H1 (cell line): Measurements from ENCODE around the gene TMEM51. TPM values are rescaled to one million over a fixed set of nuclear protein-coding genes. Genes with fewer than 3 reads are reported as not detected.

Source experiments
- CTCF ChIA-PET: fragments of 300-600 bp; sonication (Branson Sonifier 250); formaldehyde crosslinking; loops from one replicate; lab custom pipeline; 2021; ENCODE audit not compliant: partially characterized antibody; lab: Charles Lee
- POLR2A ChIA-PET: fragments of 300-600 bp; sonication (Branson Sonifier 250); formaldehyde crosslinking; loops from one replicate; lab custom pipeline; 2021; ENCODE audit warnings: inconsistent platforms; ENCODE audit not compliant: partially characterized antibody; lab: Charles Lee
- DNase-seq, 2 experiments: peaks; one replicate each; pipeline versions ENCODE4 v3.0.0 to v3.0.0-alpha.2; 2010 to 2022; ENCODE audit warnings: low spot score in 2 of 2, low read depth in 1 of 2, mixed read lengths in 1 of 2
- FAIRE-seq: peaks from 2 replicates; lab custom pipeline; 2011; peaks lifted over from hg19 to GRCh38; lab: Jason Lieb, UNC
- H2AFZ ChIP-seq: 2 replicates; pipeline ENCODE4 v1.8.1; 2012; ENCODE audit warnings: low read length, inconsistent platforms
- H2AK5ac ChIP-seq: 2 replicates; pipeline ENCODE4 v1.6.1; 2013; ENCODE audit warnings: low read depth, low read length
- H2BK120ac ChIP-seq: replicated peaks from 2 replicates; pipeline ENCODE3; 2013; ENCODE audit warnings: low read depth, low read length, inconsistent platforms
- H2BK12ac ChIP-seq: 2 replicates; pipeline ENCODE4 v1.6.1; 2013; ENCODE audit warnings: low read depth, low read length
- H2BK15ac ChIP-seq: 2 replicates; pipeline ENCODE4 v1.6.1; 2013; ENCODE audit warnings: low read length
- H2BK20ac ChIP-seq: 2 replicates; pipeline ENCODE4 v1.6.1; 2013; ENCODE audit warnings: low read length
- H2BK5ac ChIP-seq: 2 replicates; pipeline ENCODE4 v1.6.1; 2013; ENCODE audit warnings: low read depth, low read length
- H3K14ac ChIP-seq: 2 replicates; pipeline ENCODE4 v1.6.1; 2013; ENCODE audit warnings: inconsistent platforms; ENCODE audit not compliant: insufficient read length
- H3K18ac ChIP-seq: 2 replicates; pipeline ENCODE4 v1.6.1; 2013; ENCODE audit warnings: low read length; ENCODE audit errors: extremely low read depth
- H3K23ac ChIP-seq: 2 replicates; pipeline ENCODE4 v1.6.1; 2013; ENCODE audit warnings: inconsistent platforms; ENCODE audit not compliant: insufficient read length
- H3K23me2 ChIP-seq: 2 replicates; pipeline ENCODE4 v1.6.1; 2013; ENCODE audit warnings: low read depth, low read length
- H3K27ac ChIP-seq: 2 replicates; pipeline ENCODE4 v1.6.1; 2011; ENCODE audit warnings: low read depth, low read length, inconsistent platforms
- H3K27me3 ChIP-seq, 4 experiments: replicated peaks in 1 of 4; 1 replicate in 1 of 4; 2 replicates in 3 of 4; pipeline versions ENCODE4 v1.6.1 to v1.8.1; 2011 to 2013; ENCODE audit warnings: low read length in 3 of 4, mild to moderate bottlenecking in 3 of 4, inconsistent platforms in 2 of 4, mixed read lengths in 2 of 4, moderate library complexity in 1 of 4; ENCODE audit not compliant: control insufficient read depth in 3 of 4, insufficient read depth in 3 of 4; ENCODE audit errors: extremely low read depth in 1 of 4
- H3K36me3 ChIP-seq, 4 experiments: 2 replicates each; pipeline versions ENCODE4 v1.6.1 to v1.8.1; 2011 to 2013; ENCODE audit warnings: mild to moderate bottlenecking in 4 of 4, low read length in 3 of 4, moderate library complexity in 2 of 4, control low read depth in 1 of 4, inconsistent platforms in 1 of 4; ENCODE audit not compliant: insufficient read depth in 4 of 4, control insufficient read depth in 2 of 4
- H3K4ac ChIP-seq: replicated peaks from 2 replicates; pipeline ENCODE3; 2013; ENCODE audit warnings: low read length, low read depth, mixed read lengths, inconsistent platforms; ENCODE audit not compliant: insufficient read length
- H3K4me1 ChIP-seq, 4 experiments: replicated peaks in 1 of 4; 1 replicate in 1 of 4; 2 replicates in 3 of 4; pipeline versions ENCODE4 v1.6.1 to v1.8.1; 2011 to 2013; ENCODE audit warnings: low read length in 3 of 4, inconsistent platforms in 2 of 4, mixed read lengths in 1 of 4; ENCODE audit not compliant: insufficient read depth in 4 of 4, control insufficient read depth in 3 of 4
- H3K4me2 ChIP-seq, 2 experiments: 2 replicates each; pipeline versions ENCODE4 v1.6.1 to v1.8.1; 2011 to 2013; ENCODE audit warnings: low read depth in 2 of 2, low read length in 2 of 2, control low read depth in 1 of 2, inconsistent platforms in 1 of 2, mild to moderate bottlenecking in 1 of 2; ENCODE audit not compliant: insufficient read depth in 1 of 2
- H3K4me3 ChIP-seq, 4 experiments: fragments of 200-600, 300-600 bp in 1 of 4; sonication (generic), shearing (Covaris generic), sonication (Bioruptor Twin) in 1 of 4; 2 replicates each; pipeline versions ENCODE4 v1.5.1 to v1.8.1; 2011 to 2016; ENCODE audit warnings: low read length in 4 of 4, low read depth in 3 of 4, control low read depth in 2 of 4, inconsistent platforms in 2 of 4, mild to moderate bottlenecking in 2 of 4, mixed read lengths in 1 of 4, moderate library complexity in 1 of 4; ENCODE audit not compliant: insufficient read depth in 2 of 4; ENCODE audit errors: extremely low read depth in 1 of 4
- H3K56ac ChIP-seq: replicated peaks from 2 replicates; pipeline ENCODE3; 2013; ENCODE audit warnings: low read depth, mild to moderate bottlenecking, mixed read lengths, low read length, inconsistent platforms; ENCODE audit not compliant: insufficient read length
- H3K79me1 ChIP-seq: 2 replicates; pipeline ENCODE4 v1.6.1; 2013; ENCODE audit warnings: low read depth, low read length, control low read depth
- H3K79me2 ChIP-seq, 2 experiments: 2 replicates each; pipeline versions ENCODE4 v1.6.1 to v1.8.1; 2012 to 2013; ENCODE audit warnings: low read length in 2 of 2, mild to moderate bottlenecking in 2 of 2, inconsistent platforms in 1 of 2; ENCODE audit not compliant: insufficient read depth in 2 of 2, control insufficient read depth in 1 of 2
- H3K9ac ChIP-seq, 4 experiments: replicated peaks in 1 of 4; 1 replicate in 1 of 4; 2 replicates in 3 of 4; pipeline versions ENCODE4 v1.6.1 to v1.8.1; 2011 to 2013; ENCODE audit warnings: low read depth in 3 of 4, low read length in 3 of 4, control low read depth in 2 of 4, mild to moderate bottlenecking in 2 of 4, moderate library complexity in 2 of 4, inconsistent platforms in 1 of 4; ENCODE audit errors: extremely low read depth in 1 of 4
- H3K9me3 ChIP-seq, 2 experiments: 2 replicates each; pipeline versions ENCODE4 v1.6.1 to v1.8.1; 2012 to 2013; ENCODE audit warnings: mild to moderate bottlenecking in 2 of 2, moderate library complexity in 2 of 2, control low read depth in 1 of 2, inconsistent platforms in 1 of 2, low read depth in 1 of 2, low read length in 1 of 2, mixed read lengths in 1 of 2; ENCODE audit not compliant: insufficient read depth in 2 of 2
- H4K20me1 ChIP-seq, 2 experiments: replicated peaks in 1 of 2; 2 replicates each; pipeline versions ENCODE3 to v1.8.1; 2011 to 2013; ENCODE audit warnings: inconsistent platforms in 2 of 2, low read length in 2 of 2, mild to moderate bottlenecking in 1 of 2; ENCODE audit not compliant: insufficient read depth in 2 of 2, control insufficient read depth in 1 of 2
- H4K5ac ChIP-seq: 2 replicates; pipeline ENCODE4 v1.6.1; 2013; ENCODE audit warnings: low read length, low read depth, mixed read lengths, inconsistent platforms; ENCODE audit not compliant: insufficient read length
- H4K8ac ChIP-seq: 2 replicates; pipeline ENCODE4 v1.8.0; 2013; ENCODE audit warnings: mild to moderate bottlenecking, moderate library complexity, low read length, inconsistent platforms; ENCODE audit not compliant: insufficient read depth; ENCODE audit errors: extremely low read depth
- H4K91ac ChIP-seq: replicated peaks from 2 replicates; pipeline ENCODE3; 2013; ENCODE audit warnings: low read length, mixed read lengths, inconsistent platforms; ENCODE audit not compliant: insufficient read length
- BACH1 ChIP-seq: IDR thresholded peaks from 2 replicates; pipeline ENCODE4 v1.6.1; 2012; ENCODE audit warnings: low read length, improper control_type of control experiment
- CEBPB ChIP-seq: IDR thresholded peaks from 2 replicates; pipeline ENCODE4 v1.6.1; 2012; ENCODE audit warnings: low read depth, low read length
- GABPA ChIP-seq: IDR thresholded peaks from 2 replicates; pipeline ENCODE4 v1.6.1; 2011; ENCODE audit warnings: mild to moderate bottlenecking, low read length, moderate library complexity, borderline replicate concordance; ENCODE audit not compliant: insufficient read depth
- HDAC2 ChIP-seq, 2 experiments: fragments of 300-600 bp in 1 of 2; sonication (generic) in 1 of 2; IDR thresholded peaks; 2 replicates each; pipeline ENCODE4 v1.6.1; 2011 to 2012; ENCODE audit warnings: low read depth in 2 of 2, low read length in 2 of 2, mild to moderate bottlenecking in 2 of 2, moderate library complexity in 2 of 2, borderline replicate concordance in 1 of 2, inconsistent platforms in 1 of 2
- KDM1A ChIP-seq: fragments of 200-600, 300-600 bp; sonication (generic); IDR thresholded peaks from 2 replicates; pipeline ENCODE4 v1.7.1; 2016; ENCODE audit warnings: mild to moderate bottlenecking, low read length, borderline replicate concordance
- MAFK ChIP-seq: IDR thresholded peaks from 2 replicates; pipeline ENCODE4 v1.6.1; 2012; ENCODE audit warnings: low read depth, mild to moderate bottlenecking, improper control_type of control experiment, low read length
- RFX5 ChIP-seq: IDR thresholded peaks from 2 replicates; pipeline ENCODE4 v1.6.1; 2011; ENCODE audit warnings: low read depth, low read length, improper control_type of control experiment, borderline replicate concordance
- RXRA ChIP-seq: IDR thresholded peaks from 2 replicates; pipeline ENCODE4 v1.6.1; 2011; ENCODE audit warnings: low read depth, mild to moderate bottlenecking, low read length, moderate library complexity; ENCODE audit not compliant: insufficient read depth
- SAP30 ChIP-seq: fragments of 300-600 bp; sonication (generic); IDR thresholded peaks from 2 replicates; pipeline ENCODE4 v1.7.1; 2012; ENCODE audit warnings: low read length, moderate library complexity, mild to moderate bottlenecking, inconsistent platforms; ENCODE audit not compliant: insufficient read depth, insufficient replicate concordance
- SP1 ChIP-seq: IDR thresholded peaks from 2 replicates; pipeline ENCODE4 v1.6.1; 2011; ENCODE audit warnings: low read depth, low read length
- TEAD4 ChIP-seq: IDR thresholded peaks from 2 replicates; pipeline ENCODE4 v1.6.1; 2012; ENCODE audit warnings: low read depth, low read length, inconsistent platforms, mixed read lengths
- YY1 ChIP-seq: IDR thresholded peaks from 2 replicates; pipeline ENCODE4 v1.6.1; 2011; ENCODE audit warnings: low read depth, mild to moderate bottlenecking, low read length
- WGBS, 2 experiments: shearing (Covaris generic) in 1 of 2; methylation state at CpG; one replicate each; pipeline versions ENCODE4 v1.1.6 to v1.1.7; 2013 to 2015; ENCODE audit warnings: low lambda C conversion rate in 2 of 2, mixed read lengths in 2 of 2, inconsistent platforms in 1 of 2, low coverage in 1 of 2, missing lambda C conversion rate in 1 of 2; ENCODE audit not compliant: insufficient replicate concordance in 2 of 2, insufficient coverage in 1 of 2, insufficient read length in 1 of 2; ENCODE audit errors: extremely low coverage in 1 of 2, missing lambda C conversion rate in 1 of 2; 5-methylcytosine and 5-hydroxymethylcytosine counted together
- polyA plus RNA-seq, 7 experiments: library from polyadenylated mRNA; depleted of rRNA in 3 of 7; stranded (reverse) in 5 of 7; unstranded in 2 of 7; fragments of >200 nt in 5 of 7; fragments of 200-250 nt in 2 of 7; gene quantifications; 1 replicate in 5 of 7; 2 replicates in 1 of 7; 4 replicates in 1 of 7; pipeline versions ENCODE4 v1.2.1 to v1.2.3, GENCODE V29; 2011 to 2013; ENCODE audit warnings: missing spikeins in 2 of 7, mixed read lengths in 2 of 7
- total RNA-seq: library from RNA; stranded (reverse); fragmentation: NEBNext Ultra II Directional; extraction: Animal tissue kit (Norgen Biotek cat#: 25700); gene quantifications from 2 replicates; pipeline ENCODE4 v1.2.1, GENCODE V29; 2021
- TF ChIP-seq, protein P1 (sequence below): IDR thresholded peaks from 2 replicates; pipeline ENCODE4 v1.6.1; 2012; ENCODE audit warnings: inconsistent platforms

TMEM51 gene
- total and polyA plus RNA-seq, 2 of the 8 experiments (the other 6 are each of a cell fraction or from before 2014, with no cell fraction given): 9.9 to 10.7 TPM

DNA sequence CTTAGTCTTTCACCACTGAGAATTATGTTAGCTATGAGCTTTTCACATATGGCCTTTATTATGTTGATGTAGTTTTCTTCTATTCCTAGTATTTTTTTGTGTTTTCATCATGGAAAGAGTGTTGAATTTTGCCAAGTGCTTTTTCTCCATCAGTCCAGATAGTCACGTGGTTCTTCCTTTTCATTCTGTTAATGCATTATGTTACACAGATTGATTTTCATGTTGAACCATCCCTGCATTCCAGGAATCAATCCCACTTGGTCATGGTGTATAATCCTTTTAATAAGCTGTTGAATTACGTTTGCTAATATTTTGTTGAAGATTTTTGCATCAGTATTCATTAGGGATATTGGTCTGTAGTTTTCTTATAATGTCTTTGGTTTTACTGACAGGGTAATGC lies 111.2 kb downstream of the TMEM51 start:
- ChIA-PET CTCF (interaction anchor here (0.8 to 1.2 kb wide), 3 partner anchors 29 to 136 kb away, joined by 3 read pairs; no protein-coding TSS in a partner anchor), POLR2A (interaction anchor here (0.9 kb wide), 1 partner anchor 10 kb away, joined by 3 read pairs; no protein-coding TSS in a partner anchor)
- no peak overlapping the region for H2BK120ac ChIP-seq

More for the DNA sequence above, 111.2 kb downstream of the TMEM51 start:
- Histone ChIP-seq H4K8ac (no peak overlapping the region), H3K4ac (no peak overlapping the region), H3K79me1 (no peaks in the 10 kb centered on the region), H2BK15ac (no peak overlapping the region), H3K27ac (no peak overlapping the region), H4K20me1 (no peaks in the 10 kb centered on the region), H3K14ac (no peak overlapping the region), H3K56ac (no peak overlapping the region), H3K4me3 (no peak overlapping the region), H2BK20ac (no peak overlapping the region), H3K18ac (no peak overlapping the region), H4K91ac (no peak overlapping the region), H2AK5ac (no peak overlapping the region), H3K23me2 (no peaks in the 10 kb centered on the region), H3K9me3 (no peaks in the 10 kb centered on the region), H3K9ac (no peak overlapping the region), H4K5ac (no peak overlapping the region), H2BK5ac (no peak overlapping the region), H2AFZ (no peak overlapping the region), H3K36me3 (no peaks in the 10 kb centered on the region), H3K4me1 (peaks cover 0 to 4% (median under 1%) of the 10 kb centered on the region in 4 experiments; a peak in 3 of 7 replicates), H3K27me3 (no peaks in the 10 kb centered on the region), H2BK12ac (no peak overlapping the region), H3K4me2 (no peak overlapping the region), H3K79me2 (no peaks in the 10 kb centered on the region), H3K23ac (no peak overlapping the region)
- no peak for TF ChIP-seq MAFK
- TF ChIP-seq TEAD4: no peak
- no peak for TF ChIP-seq RFX5
- TF ChIP-seq CEBPB: no peak
- no peak for TF ChIP-seq YY1
- no peak for TF ChIP-seq SP1
- TF ChIP-seq BACH1: no peak
- TF ChIP-seq GABPA: no peak
- no peak for TF ChIP-seq RXRA
- no peak for TF ChIP-seq HDAC2 (IDR thresholded peaks at IDR 0.05; ENCODE audit: borderline replicate concordance in 1 of 2, low read depth in 2 of 2, low read length in 2 of 2)
- no peak for TF ChIP-seq KDM1A
- TF ChIP-seq, protein P1, sequence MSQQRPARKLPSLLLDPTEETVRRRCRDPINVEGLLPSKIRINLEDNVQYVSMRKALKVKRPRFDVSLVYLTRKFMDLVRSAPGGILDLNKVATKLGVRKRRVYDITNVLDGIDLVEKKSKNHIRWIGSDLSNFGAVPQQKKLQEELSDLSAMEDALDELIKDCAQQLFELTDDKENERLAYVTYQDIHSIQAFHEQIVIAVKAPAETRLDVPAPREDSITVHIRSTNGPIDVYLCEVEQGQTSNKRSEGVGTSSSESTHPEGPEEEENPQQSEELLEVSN: no peak
- no peak for TF ChIP-seq SAP30
- WGBS, 2 experiments: 73% methylated on average over 2 of the region's 2 CpGs; no CpG with 5 or more reads in 1 of the 2 experiments
- FAIRE-seq (no peak), DNase-seq (no peak)
